GM15510 (cell line): ENCODE data around the gene SNX9.

Experiments used
- POLR2A ChIP-seq: IDR thresholded peaks from 3 replicates; pipeline ENCODE4 v1.6.1; 2011; ENCODE audit warnings: borderline replicate concordance; ENCODE audit not compliant: insufficient read length; ENCODE audit errors: extremely low read depth

Gene SNX9

DNA sequence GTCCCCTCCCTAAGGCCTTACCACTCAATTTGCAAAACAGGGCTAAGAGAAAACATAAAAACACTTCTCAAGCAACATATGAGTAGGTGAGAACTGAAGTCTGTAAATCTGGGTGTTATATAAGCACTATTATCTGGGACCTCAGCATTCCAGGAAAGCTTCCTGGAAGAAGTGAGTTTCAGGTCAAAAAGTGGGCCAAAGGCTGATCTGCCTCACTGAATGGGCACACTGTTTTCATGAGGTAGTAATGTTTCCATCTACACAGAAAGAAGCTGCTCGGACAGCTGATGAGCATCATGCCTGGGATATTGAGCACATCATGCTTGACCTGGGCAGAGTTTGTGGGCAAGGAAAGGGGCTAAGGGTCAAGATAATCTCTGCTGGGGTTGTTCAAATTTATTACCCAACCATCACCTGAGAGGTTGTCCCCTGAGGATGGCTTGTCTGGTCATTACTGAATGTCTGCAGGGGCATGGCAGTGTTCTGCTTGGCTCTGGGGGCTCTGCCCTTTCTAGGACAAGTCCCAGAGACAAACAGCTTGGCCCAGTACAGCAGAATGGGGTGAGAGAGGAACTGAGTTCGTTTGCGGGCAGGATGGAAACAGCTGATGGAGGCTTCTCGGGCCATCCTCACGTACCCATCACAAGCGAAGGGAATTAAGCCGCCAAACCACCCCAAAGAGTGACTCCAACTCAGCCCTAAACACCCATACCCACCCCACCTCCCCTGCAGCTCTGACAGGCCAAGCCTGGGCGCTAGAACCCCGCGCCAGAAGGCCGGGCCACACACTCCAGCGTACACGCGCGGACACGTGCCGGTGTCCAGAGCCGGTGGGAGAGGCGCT lies 157.5 kb downstream of the SNX9 start:
- no peak for TF ChIP-seq POLR2A

DNA sequence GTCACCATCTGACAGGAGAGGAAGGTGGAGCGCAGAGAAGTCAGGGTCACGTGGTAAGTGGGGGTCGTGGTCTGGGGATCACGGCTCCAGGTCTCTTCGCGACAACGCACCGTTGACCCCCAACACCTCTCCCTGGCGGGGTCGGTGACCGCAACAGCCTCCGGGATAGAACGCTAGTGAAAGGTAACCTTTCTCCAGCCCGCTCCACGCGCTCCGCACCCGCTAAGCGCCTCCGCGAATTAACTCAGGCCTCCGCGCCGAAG lies 158.0 kb downstream of the SNX9 start:
- TF ChIP-seq POLR2A = no peak

DNA sequence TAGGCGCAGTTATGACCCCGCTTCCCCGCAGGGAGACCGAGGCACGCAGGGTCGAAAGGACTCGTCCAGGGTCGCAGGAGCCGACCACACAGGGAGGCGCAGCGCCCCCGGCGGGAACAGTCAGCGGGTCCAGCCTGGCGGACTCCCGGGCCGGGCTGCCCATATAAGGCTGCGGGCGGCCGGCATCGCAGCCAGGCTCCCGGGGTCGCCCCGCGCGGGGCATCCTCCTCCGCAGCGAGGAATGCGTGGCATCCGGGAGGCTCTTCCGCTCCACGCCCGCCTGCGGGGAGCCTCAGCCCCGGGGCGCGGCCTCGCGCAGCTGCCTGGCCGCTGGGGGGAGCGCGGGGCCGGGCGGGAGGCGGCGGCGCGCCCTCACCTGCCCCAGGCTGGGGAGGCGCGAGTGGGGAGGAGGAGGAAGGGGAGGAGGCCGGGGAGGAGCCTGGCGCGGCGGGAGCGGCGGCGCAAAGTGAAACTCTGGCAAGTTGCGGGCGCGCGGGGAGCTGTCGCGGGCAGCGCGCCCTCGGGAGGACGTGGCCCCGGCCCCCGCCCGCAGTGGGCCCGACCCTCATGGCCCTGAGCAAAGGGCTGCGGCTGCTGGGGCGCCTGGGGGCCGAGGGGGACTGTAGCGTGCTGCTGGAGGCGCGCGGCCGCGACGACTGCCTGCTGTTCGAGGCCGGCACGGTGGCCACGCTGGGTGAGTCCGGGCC lies 158.5 kb downstream of the SNX9 start, which contains the start of gene SYNJ2:
TSS of gene SYNJ2 (plus strand) at position 469 of the 707 bp plus-strand sequence. CDS start at position 568, 99 bp downstream.
- TF ChIP-seq POLR2A = peak; percentile 44

DNA sequence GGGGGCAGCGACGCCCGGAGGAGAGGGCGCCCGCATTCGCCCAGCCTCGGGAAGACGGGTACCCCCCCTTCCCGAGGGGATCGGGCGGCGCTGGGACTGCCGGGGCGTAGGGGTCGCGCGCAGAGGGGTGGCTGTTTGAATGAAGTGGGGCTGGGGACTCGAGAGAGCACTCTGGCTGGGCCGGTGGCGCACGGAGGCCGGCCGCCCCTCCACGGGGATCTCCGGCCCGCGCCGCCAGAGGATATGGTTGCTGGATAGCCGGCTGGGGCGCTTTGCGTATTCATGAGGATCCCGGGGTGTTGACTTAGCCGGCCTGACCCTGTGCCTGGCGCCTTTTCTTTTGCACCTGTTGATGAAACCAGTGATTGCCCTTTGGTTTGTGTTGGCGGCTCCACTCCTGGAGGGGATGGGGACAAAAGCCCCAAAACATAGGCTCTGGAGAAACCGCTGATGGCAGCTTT lies 159.1 kb downstream of the SNX9 start:
- TF ChIP-seq POLR2A = no peak

DNA sequence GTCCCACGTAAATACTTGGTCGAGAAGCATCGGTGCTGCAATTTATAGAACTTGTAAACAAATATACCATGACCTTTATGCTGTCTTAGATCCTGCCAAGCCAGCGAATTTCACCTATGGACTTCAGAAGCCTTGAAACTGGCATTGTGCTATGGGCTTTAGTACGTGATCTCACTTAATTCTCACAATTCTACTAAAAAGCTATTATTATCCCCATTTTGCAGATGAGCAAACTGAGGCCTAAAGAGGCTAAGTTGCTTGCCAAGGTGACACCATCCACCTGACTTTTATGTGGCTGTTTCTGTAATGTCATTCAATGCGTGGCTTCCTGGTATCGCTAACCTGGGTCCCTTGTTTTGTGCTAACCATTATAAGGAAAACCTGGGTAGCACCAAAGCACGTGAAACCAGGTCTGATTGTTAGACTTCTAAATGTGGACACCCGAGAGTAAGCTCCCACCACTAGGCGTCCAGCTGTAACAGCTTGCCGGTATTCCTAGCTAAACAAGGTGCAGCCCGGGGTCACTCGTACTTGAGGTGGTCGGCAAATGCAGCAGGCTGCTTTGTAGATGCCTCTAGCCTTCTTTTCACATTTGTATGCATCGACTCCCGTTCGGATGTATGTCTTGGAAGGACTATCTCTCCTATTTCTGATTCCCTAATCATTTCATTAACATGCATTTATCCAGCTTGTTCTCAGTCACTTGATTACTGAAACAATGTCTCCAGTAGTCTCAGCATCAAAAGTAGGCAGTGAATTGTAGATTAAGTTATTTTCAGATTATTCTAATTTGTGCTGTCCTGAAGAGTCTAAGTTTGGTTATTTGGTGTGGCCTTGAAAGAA lies 159.7 kb downstream of the SNX9 start:
- TF ChIP-seq POLR2A = no peak

DNA sequence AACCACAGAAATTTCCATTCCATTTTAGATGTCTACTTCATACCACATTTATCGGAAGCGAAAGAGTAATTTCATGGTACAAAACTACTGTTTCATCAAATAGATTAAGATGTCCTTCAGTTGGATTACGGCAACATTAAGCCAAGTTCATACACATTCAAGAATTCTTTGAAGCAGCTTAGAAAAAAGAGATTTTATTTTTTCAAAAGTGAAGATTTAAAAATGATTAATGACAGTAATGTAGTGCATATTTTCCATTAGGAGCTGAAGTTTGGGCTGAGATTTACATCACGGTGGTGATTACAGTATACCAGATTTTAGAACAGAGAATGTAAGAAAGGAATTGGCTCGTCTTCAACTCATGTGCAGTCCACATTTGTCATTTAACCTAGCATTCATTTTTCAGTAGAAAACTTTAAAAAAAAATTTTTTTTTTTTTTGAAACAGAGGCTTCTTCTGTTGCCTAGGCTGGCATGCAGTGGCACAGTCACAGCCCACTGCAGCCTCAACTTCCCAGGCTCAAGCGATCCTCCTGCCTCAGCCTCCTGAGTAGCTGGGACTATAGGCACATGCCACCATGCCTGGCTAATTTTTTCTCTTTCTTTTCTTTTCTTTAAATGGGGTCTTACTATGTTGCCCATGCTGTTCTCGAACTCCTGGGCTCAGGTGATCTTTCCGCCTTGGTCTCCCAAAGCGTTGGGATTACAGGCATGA lies 160.5 kb downstream of the SNX9 start:
- no peak for TF ChIP-seq POLR2A

DNA sequence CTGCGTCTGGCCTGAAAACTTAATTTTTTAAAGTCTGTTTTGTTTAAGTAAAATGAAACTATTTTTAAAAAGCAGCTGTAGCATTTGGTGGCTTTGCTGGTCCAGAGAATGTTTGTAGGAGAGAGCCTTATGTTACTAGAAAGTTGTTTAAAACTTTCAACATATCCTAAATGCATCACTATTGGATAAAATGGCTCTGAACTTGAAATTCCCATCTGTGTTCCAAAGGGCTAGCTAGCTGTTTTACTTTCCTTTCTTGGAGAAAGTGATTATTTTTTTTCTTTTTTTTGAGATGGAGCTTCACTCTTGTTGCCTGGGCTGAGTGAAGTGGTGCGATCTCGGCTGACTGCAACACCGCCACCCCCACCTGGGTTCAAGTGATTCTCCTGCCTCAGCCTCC lies 161.1 kb downstream of the SNX9 start:
- TF ChIP-seq POLR2A = no peak

DNA sequence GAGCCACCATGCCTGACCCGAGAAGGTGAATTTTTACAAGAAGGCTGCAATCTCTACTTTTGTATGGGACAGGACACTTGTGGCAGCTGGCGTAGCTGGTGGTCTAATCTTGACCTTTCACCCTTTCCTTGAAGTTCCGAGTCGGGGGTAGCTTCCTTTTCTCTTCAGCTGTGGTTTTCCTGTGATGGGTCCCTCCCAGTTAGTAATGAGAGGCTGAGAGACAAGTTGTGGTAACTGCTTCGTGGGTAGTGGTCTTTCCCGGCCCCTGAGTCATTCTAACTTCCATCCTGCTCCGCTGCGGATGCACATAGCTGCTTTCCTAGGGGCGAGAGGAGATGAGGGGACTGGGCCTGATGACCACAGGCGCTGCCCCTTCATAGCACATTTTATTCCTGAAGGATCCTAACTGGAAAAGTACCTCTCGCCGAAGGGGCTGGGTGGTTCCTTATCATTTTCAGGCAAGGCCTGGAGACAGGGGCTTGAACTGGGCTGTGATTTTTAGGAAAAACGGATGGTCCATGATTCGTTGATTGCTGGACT lies 161.7 kb downstream of the SNX9 start:
- TF ChIP-seq POLR2A = no peak

DNA sequence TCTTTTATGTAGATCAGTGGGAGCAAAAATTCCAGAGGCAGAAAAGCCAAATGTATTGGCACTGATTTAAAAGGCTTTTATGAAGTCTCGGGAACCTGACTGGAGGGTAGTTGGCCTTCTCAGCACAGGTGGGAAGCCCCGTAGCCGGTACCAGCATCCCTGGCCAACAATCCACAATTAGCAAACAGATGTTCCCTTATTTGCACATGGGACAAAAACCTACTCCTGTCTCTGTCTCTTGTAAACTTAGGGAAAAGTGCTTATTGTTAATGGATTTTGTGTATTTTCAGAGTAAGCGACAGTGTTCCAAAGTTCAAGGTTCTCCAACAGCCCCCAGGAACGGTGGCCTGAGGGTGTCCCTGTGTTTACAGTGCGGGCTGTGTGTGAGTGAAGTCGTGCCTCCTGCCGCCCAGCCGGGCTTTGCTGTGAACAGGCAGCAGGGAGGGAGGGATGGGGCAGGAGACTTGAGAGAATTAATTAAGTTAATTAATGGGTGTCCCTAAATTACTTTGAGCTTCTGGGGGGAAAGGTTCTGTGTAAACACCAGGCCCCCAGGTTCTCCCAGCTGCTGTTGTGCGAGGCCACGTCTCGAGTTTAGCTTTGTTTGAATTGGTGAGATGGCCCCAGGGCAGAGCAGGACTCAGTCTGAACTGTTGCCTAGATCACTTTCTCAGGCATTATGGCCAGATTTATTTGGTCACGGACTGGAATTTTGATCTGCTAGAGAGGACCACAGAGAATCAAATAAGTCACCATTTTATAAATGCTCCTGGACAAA lies 162.5 kb downstream of the SNX9 start:
- TF ChIP-seq POLR2A = no peak

DNA sequence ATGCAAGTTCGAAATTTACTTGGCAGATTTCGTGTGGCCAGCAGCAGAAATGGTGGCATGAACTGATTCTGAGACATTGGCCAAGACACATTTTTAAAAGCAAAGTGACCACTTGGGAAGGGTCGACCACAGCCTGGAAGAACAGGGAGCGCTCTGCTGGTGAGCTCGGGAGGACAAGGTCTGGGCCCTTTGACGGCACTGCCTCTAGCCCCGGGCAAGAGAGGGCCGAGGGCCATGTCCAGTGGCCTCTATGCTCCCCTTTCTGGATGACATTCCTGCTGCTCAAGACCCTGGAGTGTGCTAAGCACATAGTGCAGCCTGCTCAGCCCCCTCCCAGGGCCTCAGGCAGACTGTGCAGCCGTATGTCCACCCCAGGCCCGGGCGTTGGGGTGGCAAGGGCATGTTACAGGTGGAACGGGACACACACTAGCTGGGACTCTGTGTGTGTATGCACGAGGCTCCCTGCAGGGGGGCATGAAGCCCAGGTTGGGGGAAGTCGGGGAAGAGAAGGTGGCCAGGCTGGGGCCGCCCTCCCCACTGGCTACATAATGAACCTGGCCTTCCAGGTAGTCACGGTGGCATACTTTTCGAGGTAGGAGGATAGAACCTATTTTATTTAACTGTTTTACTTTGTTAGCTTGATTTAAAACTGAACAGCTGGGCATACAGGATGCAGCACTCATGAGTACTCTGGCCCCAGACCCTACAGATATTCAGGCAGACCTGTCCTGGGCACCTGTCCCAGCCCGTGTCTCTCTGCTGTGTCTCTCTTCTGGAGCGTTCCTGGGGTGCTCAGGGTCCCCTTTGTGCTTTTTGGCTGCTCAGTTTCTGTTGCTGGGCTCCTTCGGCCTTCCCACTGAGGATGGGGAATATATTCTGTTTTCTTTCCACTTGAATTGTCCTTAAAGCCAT lies 165.0 kb downstream of the SNX9 start:
- TF ChIP-seq POLR2A = no peak

DNA sequence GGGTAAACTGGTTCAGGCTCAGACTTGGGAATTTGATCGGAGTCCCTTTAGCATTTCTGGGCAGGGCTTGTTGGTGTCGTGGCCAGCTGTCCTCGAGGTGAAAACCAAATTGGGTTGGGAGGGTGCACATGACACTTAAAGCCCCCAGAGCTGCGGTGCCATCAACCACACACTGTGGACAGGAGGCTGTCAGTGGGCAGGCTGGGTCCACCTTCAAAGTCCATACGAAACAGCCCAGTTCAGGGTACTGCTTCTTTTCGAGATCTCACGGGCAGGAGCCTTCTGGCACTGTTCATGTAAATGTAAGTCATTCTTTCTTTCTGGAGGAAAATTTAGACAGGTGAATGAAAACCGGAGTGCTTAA lies 165.6 kb downstream of the SNX9 start:
- TF ChIP-seq POLR2A = no peak

DNA sequence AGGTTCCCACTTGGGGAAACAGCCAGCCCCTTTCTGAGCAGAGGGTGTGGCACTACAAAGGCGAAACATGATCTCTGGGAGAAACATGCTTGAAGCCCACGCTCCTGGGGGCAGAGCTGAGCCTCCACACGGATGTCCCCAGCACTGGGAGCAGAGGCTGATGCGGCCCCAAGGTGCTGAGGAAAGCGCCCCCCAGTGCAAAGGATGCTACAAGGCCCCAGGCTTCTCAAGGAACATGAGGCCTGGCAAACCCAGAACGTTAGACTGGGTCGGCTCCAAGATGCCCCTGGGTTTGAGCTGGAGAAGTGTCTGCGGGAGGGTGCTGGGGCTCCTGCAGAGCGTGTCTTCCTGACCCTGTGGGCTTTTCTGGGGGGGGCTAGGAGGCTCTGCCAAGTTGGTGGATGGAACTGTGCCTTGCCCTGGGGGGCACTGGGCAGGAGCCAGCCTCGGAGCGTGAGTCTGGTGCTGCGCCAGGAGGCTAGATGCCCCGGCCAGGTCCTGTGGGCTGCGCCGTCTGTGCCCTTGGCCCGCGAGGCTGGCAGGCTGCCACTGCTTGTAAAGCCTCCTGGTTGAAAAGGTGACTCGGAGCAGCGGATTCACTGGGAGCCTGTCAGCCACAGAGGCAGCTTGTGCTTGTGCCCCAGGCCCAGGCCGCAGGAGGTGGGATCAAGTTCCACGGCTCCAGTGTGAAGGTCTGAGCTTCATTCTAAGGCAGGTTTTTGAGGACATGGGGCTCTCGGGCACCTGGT lies 166.7 kb downstream of the SNX9 start:
- no peak for TF ChIP-seq POLR2A
